GM21360 (cell line): ENCODE data around the gene NOD2.
A peak's percentile ranks its signal among the peaks of the same experiment; 100 is the strongest.

Source experiments
- ATAC-seq: cut with Tn5 transposase; IDR thresholded peaks from one replicate; pipeline ENCODE4 v1.9.1; 2021; ENCODE audit warnings: mild to moderate bottlenecking, moderate library complexity; ENCODE audit not compliant: unreplicated experiment

The NOD2 gene

DNA sequence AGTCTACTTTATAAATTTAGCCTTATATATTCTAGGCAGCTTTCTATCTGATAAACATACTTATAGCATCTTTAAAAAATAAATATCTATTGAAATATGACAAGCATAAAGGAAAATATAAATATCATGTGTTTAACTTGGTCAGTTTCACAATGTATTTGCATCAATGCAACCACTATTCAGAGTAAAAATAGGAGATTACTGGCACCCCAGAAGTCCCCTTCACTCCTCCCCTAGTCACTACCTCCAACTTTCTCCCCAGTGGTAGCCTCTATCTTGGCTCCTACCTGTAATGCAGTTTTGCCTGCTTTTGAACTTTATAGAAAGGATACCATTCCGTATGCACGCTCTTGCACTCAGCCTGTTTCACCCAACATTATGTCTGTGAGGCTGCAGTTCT lies 3.2 kb upstream of the NOD2 start:
- no peak for ATAC-seq

- no peak for ATAC-seq
Measured at GRCh38 chr16:50692644-50692998, 785 bp upstream of the NOD2 start.

DNA sequence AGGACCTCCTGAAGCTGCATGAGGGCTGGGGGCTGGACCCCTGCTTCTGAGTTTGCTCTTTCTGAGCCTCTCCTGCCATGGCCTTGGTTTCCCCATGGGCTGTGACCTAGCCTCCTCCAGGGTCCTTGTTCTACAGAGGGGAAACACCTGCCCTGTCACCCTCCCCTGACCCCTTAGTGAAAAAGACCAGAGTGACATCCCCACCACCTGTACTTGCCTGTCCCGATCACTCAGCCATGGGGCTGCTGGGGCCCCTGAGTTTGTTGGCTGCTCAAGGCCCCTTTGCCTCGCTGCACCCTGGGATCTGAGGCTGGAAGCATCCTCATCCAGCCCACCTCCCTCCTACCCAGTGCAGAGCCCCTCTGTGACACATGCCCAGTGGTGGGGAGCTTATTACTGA lies 800 bp downstream of the NOD2 start:
- ATAC-seq = no peak

DNA sequence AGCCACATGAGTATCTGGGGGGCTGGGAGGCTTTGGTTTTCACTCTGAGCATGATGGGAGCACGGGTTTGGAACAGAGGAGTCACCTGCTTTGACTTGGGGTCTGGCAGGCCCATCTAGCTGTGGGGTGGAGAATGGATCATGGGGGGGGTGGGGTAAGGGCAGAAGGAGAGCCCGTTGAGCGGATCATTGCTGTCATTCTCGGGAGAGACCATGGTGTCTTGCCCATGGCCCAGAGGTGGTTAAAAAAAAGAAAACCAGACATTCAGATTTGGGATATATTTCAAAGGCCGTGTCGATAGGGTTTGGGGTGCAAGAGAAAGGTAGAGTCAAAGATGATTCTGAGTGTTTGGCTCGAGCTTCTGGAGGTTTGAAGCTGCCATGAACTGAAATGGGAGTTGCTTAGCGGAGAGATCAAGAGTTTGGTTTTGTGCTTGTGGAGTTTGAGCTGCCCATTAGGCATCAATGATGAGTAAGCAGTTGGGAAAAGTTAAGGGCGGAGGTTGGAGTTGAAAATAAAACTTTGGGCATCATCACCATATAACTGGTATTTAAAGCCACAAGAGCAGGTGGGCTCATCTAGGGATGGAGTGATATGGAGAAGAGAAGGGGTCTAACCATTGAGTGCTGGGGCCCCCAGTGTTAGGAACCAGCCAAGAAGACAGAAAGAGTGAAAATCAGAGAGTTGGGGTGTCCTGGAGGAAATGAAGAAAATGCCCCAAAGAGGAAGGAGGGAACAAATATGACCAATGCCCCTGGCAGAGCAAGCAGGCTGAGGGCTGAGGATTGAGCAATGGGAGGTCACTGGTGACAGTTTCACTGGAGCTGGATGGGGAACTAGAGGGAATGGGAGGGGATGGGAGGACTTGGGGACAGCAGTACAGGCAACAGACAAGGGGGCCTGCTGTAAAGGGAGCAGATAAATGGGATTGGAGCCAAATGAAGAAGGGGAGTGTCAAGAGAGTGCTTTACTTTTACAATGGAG lies 1.9 kb downstream of the NOD2 start:
- no peak for ATAC-seq

GRCh38 chr16:50696126-50696525 lies 2.7 kb downstream of the NOD2 start:
- no peak for ATAC-seq

DNA sequence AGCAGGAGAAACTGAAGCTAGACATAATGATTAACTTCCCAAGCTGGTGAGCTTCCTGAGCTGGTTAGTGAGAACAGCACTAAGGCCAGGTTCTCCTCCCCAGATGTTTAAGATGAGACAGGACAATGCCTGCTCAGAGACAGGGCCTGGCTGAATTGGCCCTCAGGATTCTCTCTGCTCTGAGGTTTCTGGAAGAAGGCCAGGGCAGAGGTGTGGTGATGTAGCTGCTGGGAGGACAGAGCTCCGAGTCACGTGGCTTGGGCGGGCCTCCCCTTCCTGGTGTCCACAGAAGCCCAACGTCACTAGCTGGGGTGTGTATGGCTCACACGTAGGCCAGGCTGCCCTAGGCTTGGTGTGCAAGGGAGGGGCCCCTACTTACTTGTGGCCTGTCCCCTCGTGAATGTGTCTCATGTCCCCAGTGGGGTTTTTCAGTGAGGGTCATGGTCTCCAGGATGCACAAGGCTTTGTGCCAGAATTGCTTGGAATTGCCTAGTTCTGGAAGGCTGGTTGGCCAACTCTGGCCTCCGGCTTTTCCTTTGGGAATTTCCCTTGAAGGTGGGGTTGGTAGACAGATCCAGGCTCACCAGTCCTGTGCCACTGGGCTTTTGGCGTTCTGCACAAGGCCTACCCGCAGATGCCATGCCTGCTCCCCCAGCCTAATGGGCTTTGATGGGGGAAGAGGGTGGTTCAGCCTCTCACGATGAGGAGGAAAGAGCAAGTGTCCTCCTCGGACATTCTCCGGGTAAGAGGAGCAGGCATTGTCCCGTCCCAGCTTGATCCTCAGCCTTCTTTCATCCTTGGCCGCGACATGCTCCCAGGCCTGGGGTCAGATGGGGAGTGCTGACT lies 3.4 kb downstream of the NOD2 start:
- ATAC-seq = peak; percentile 54

DNA sequence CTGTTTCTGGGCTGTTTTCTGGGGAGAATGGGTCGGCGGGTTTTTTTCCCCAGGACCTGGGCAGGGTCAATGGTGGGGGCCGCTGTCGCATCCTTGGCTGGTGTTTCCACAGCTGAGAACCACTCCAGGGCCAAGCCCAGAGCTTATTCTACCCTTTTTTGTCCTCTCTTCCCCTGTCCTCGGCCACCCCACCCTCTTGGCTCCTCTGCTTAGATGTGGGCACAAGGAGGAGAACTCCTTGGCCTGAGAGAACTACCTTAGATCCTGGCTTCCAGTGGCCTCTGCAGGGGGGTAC lies 4.0 kb downstream of the NOD2 start:
- no peak for ATAC-seq

GRCh38 chr16:50697881-50698767 lies 4.7 kb downstream of the NOD2 start:
- peak; percentile 42 for ATAC-seq

DNA sequence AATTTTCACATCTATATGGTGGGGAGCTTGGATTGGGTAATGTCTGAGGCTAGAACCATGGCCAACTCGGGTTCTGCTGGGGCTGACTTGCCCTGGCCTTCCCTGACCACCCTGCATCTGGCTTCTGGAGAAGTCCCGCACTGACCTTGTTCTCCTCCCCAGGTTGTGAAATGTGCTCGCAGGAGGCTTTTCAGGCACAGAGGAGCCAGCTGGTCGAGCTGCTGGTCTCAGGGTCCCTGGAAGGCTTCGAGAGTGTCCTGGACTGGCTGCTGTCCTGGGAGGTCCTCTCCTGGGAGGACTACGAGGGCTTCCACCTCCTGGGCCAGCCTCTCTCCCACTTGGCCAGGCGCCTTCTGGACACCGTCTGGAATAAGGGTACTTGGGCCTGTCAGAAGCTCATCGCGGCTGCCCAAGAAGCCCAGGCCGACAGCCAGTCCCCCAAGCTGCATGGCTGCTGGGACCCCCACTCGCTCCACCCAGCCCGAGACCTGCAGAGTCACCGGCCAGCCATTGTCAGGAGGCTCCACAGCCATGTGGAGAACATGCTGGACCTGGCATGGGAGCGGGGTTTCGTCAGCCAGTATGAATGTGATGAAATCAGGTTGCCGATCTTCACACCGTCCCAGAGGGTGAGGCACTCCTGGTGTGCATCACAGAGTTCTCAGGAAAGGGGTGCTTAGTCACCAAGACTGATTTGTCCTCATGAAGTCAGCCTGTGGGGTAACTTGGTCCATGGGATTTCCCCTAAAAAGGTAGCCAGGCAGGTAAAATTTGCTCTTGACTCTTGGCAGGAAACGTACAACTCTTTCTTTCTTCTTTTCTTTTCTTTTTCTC lies 6.1 kb downstream of the NOD2 start:
- no peak for ATAC-seq

GRCh38 chr16:50702725-50703124 lies 9.3 kb downstream of the NOD2 start:
- no peak for ATAC-seq

GRCh38 chr16:50704245-50704644 lies 10.8 kb downstream of the NOD2 start:
- no peak for ATAC-seq

DNA sequence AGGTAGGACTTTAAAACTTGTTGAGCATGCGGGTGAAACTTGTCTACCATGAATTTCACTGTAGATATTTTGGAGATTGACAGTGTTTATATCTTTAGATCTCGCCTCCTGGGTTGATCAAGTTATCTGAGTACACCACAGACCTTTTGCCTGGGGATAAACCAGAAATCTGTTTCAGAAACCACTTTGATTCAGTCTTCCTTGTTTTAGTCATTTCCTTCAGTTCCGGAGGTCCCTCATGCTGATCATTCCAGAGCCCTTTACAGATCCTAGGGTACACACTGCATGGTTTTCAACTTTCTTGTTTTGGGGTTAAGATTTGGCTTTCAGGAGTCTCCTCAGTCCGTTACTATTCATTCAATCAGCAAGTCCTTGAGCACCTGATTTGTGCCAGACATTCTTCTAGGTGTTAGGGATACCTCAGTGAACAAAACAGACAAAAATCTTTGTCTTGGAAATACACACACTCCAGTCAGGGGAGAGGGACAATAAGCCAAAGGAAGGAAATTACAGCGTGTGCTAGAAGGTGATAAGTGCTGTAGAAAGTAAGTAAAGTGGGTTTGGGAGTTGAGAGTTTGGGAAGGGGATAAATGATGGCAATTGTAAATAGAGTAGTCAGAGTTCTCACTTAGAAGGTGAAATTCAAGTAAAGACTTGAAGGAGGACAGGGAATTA lies 12.2 kb downstream of the NOD2 start:
- ATAC-seq = no peak

DNA sequence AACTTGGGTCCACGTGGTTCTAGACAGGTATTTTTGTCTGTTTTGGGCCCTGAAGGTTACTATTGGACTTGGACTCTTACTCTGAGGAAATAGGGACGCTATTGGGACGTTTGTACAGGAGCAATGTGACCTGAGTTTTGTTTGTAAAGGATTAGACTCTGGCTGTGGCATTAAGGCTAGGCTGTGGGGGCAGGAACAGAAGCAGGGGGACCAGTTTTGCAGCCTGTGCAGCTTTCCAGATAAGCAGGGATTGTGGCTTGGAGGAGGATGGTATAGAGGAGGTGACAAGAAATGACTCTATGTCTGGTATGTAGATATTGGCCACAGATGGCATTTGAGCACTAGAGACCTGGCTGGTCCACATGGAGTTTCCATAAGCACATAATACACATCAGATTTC lies 12.8 kb downstream of the NOD2 start:
- no peak for ATAC-seq

- no peak for ATAC-seq
Measured at GRCh38 chr16:50708373-50709060, 15.1 kb downstream of the NOD2 start.

DNA sequence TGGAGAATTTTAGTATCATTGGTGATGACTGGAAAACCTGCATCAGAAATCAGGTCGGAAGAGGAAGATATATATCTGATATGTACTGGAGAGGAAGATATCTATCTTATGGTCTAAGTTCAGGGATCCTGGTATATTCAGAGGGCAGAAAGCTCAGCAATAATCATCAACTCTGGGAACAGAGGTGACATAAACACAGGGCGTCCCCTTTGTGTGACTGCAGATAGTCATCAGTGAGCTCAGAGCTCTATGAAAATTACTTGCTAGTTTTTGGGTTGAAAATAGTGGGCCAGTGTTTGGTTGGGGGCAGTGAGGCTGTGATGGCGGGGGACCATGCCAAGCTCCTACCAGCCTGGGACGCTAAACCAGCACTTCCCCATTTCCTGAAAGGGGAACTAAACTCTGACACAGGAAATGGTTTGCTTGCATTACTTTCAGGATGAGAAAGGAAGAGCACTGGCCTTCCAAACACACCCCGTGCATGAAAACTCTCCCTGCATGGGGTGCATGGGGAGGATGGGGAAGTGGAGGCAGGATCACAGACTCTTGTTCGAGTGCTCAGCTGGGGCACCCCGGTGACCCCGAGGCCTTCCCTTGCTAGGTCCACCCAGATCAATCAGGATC lies 15.8 kb downstream of the NOD2 start:
- no peak for ATAC-seq

- ATAC-seq = no peak
Measured at GRCh38 chr16:50709980-50710379, 16.6 kb downstream of the NOD2 start.

- ATAC-seq = no peak
Measured at GRCh38 chr16:50711040-50711439, 17.6 kb downstream of the NOD2 start.

- no peak for ATAC-seq
Measured at GRCh38 chr16:50711862-50712559, 18.6 kb downstream of the NOD2 start.
